HepG2 (cell line): ENCODE results near the gene RNF13. TPM values are rescaled to one million over a fixed set of nuclear protein-coding genes. Genes with fewer than 3 reads are reported as not detected.

ENCODE experiments used
- ARID2 ChIP-seq: sonication (generic); formaldehyde crosslinking; IDR thresholded peaks from 2 replicates; pipeline ENCODE4 v1.8.1; 2022; ENCODE audit warnings: mild to moderate bottlenecking, missing genetic modification reagents, borderline replicate concordance
- CREB1 ChIP-seq, 2 experiments: fragments of 450-650 bp in 1 of 2; IDR thresholded peaks; 2 replicates each; pipeline ENCODE4 v1.6.1; 2016 to 2017; ENCODE audit warnings: control low read depth in 1 of 2, mild to moderate bottlenecking in 1 of 2, missing compliant biosample characterization in 1 of 2, missing genetic modification characterization in 1 of 2
- HMGXB4 ChIP-seq, 2 experiments: sonication (generic) in 1 of 2; formaldehyde crosslinking in 1 of 2; IDR thresholded peaks; 2 replicates each; pipeline versions ENCODE4 v1.4.0 to v1.6.1; 2018 to 2020; ENCODE audit warnings: missing genetic modification reagents in 2 of 2, borderline replicate concordance in 1 of 2, low read depth in 1 of 2, mild to moderate bottlenecking in 1 of 2, missing biosample characterization in 1 of 2
- TFDP2 ChIP-seq: sonication (generic); formaldehyde crosslinking; IDR thresholded peaks from 2 replicates; pipeline ENCODE4 v1.4.0; 2020; ENCODE audit warnings: missing genetic modification reagents
- U2AF1 ChIP-seq: fragments of 200-400 bp; formaldehyde crosslinking; optimal IDR thresholded peaks from 2 replicates; pipeline ENCODE3; 2017; ENCODE audit warnings: mild to moderate bottlenecking, low read depth, low read length
- ZBTB42 ChIP-seq: sonication (generic); formaldehyde crosslinking; IDR thresholded peaks from 2 replicates; pipeline ENCODE4 v1.5.0; 2020; ENCODE audit warnings: mild to moderate bottlenecking, missing genetic modification reagents
- ZHX2 ChIP-seq, 2 experiments: sonication (generic) in 1 of 2; formaldehyde crosslinking in 1 of 2; IDR thresholded peaks; 2 replicates each; pipeline versions ENCODE4 v1.6.1 to v1.9.0; 2014 to 2022; ENCODE audit warnings: antibody characterized with exemption in 1 of 2, borderline replicate concordance in 1 of 2, inconsistent platforms in 1 of 2, low read depth in 1 of 2, missing genetic modification reagents in 1 of 2
- ZNF317 ChIP-seq: sonication (generic); formaldehyde crosslinking; IDR thresholded peaks from 2 replicates; pipeline ENCODE4 v1.5.0; 2020; ENCODE audit warnings: mild to moderate bottlenecking, missing genetic modification reagents
- ZNF451 ChIP-seq: sonication (generic); formaldehyde crosslinking; IDR thresholded peaks from 2 replicates; pipeline ENCODE4 v1.5.0; 2020; ENCODE audit warnings: mild to moderate bottlenecking, missing genetic modification reagents
- ZNF614 ChIP-seq: IDR thresholded peaks from 2 replicates; pipeline ENCODE4 v1.6.1; 2018; ENCODE audit warnings: missing biosample characterization, missing genetic modification reagents, inconsistent platforms, borderline replicate concordance
- ZNF740 ChIP-seq: sonication (generic); formaldehyde crosslinking; IDR thresholded peaks from 2 replicates; pipeline ENCODE4 v1.4.0; 2020; ENCODE audit warnings: missing genetic modification reagents
- ZNF776 ChIP-seq: sonication (generic); formaldehyde crosslinking; IDR thresholded peaks from 2 replicates; pipeline ENCODE4 v1.4.0; 2020; ENCODE audit warnings: mild to moderate bottlenecking, missing genetic modification reagents
- ZNF777 ChIP-seq: sonication (generic); formaldehyde crosslinking; IDR thresholded peaks from 2 replicates; pipeline ENCODE4 v1.4.0; 2020; ENCODE audit warnings: missing genetic modification reagents
- polyA plus RNA-seq, 8 experiments: library from polyadenylated mRNA; depleted of rRNA in 3 of 8; stranded (reverse) in 7 of 8; unstranded in 1 of 8; fragments of >200 nt; fragmentation: Illumina TruSeq in 4 of 8; extraction: Trizol in 4 of 8; gene quantifications; 2 replicates each; pipeline versions ENCODE4 v1.2.1 to v1.2.3, GENCODE V29; 2011 to 2016; ENCODE audit warnings: low read depth in 4 of 8, missing spikeins in 1 of 8, mixed read lengths in 1 of 8; ENCODE audit not compliant: insufficient read depth in 1 of 8
- total RNA-seq, 5 experiments: library from RNA; depleted of rRNA; stranded (reverse); fragments of >200 nt; fragmentation: Illumina TruSeq; extraction: Trizol; gene quantifications; 2 replicates each; pipeline ENCODE4 v1.2.3, GENCODE V29; 2016; ENCODE audit warnings: low read depth in 1 of 5

RNF13 gene
- total and polyA plus RNA-seq, 2 of the 13 experiments (the other 11 are each of a cell fraction or from before 2014, with no cell fraction given) = 39.8 to 46.0 TPM

GRCh38 chr3:149812606-149813366, at the start of gene RNF13 (continued):
- TF ChIP-seq ZHX2 (IDR thresholded peaks at IDR 0.05; ENCODE audit: low read depth) = no peak; the same call in 1 of the 2 replicates
- 0 out of 2 replicates have a peak, but pooled peaks have one; percentile 44 for TF ChIP-seq ZHX2 (CRISPR knock-in tag; IDR thresholded peaks at IDR 0.05; ENCODE audit: borderline replicate concordance)
- TF ChIP-seq ZNF317 = peak; percentile 62; the same call in 1 of the 2 replicates
- peak; percentile 1; the same call in 1 of the 2 replicates for TF ChIP-seq ARID2 (CRISPR knock-in tag)
- 0 out of 2 replicates have a peak, but pooled peaks have one; percentile 42 for TF ChIP-seq ZBTB42 (CRISPR knock-in tag)
- peak; percentile 41; the same call in 1 of the 2 replicates for TF ChIP-seq CREB1 (IDR thresholded peaks at IDR 0.05)
- no peak; the same call in 1 of the 2 replicates for TF ChIP-seq CREB1 (CRISPR knock-in tag; IDR thresholded peaks at IDR 0.05)
- peak; percentile 76 for TF ChIP-seq U2AF1
- TF ChIP-seq ZNF614 (CRISPR knock-in tag) = no peak
- 0 out of 2 replicates have a peak, but pooled peaks have one; percentile 11 for TF ChIP-seq ZNF777 (CRISPR knock-in tag)
- 0 out of 2 replicates have a peak, but pooled peaks have one; percentile 63 for TF ChIP-seq ZNF776
- TF ChIP-seq ZNF740 = peak; percentile 52; the same call in 1 of the 2 replicates
- peak; percentile 84; the same call in 1 of the 2 replicates for TF ChIP-seq ZNF451
- peak; percentile 3 to 92; a peak in 3 of 4 replicates for TF ChIP-seq HMGXB4 (CRISPR knock-in tag; IDR thresholded peaks at IDR 0.05; ENCODE audit: borderline replicate concordance in 1 of 2, low read depth in 1 of 2)
- peak; percentile 27 for TF ChIP-seq TFDP2
